NCI-H1417 treated with DMSO at 0.1 percent for 48 hours (cell line): Measurements from ENCODE around the gene PNPLA3.
"Not testable (repeated sequence)": the region's sequence is repeated elsewhere in the genome, so short reads cannot be mapped to it uniquely, and the experiment has no call there.

ENCODE experiments used
- DNase-seq: peaks from one replicate; lab custom pipeline; 2025; lab: John Stamatoyannopoulos, UW

The PNPLA3 gene

DNA sequence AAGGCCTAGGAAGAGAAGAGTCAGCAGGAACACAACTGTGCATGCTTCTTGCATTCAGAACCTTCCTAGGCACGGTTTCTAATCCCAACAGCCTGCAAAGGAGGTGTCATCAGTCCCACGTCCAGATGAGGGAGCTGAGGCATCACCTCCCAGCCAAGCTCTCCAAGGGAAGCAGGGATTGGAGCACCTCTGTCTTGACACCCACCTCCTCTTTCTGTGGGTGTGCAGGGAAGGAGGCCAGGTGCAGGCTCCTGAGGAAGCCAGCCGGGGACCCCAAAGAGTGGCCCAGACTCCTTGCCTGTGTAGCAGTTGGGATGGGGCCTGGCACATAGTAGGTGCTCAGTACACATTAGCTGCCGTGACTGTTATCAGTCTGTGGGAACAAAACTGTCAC lies 33.7 kb upstream of the PNPLA3 start:
- no peak for DNase-seq

GRCh38 chr22:43890901-43891331 lies 32.7 kb upstream of the PNPLA3 start:
- no peak for DNase-seq

DNA sequence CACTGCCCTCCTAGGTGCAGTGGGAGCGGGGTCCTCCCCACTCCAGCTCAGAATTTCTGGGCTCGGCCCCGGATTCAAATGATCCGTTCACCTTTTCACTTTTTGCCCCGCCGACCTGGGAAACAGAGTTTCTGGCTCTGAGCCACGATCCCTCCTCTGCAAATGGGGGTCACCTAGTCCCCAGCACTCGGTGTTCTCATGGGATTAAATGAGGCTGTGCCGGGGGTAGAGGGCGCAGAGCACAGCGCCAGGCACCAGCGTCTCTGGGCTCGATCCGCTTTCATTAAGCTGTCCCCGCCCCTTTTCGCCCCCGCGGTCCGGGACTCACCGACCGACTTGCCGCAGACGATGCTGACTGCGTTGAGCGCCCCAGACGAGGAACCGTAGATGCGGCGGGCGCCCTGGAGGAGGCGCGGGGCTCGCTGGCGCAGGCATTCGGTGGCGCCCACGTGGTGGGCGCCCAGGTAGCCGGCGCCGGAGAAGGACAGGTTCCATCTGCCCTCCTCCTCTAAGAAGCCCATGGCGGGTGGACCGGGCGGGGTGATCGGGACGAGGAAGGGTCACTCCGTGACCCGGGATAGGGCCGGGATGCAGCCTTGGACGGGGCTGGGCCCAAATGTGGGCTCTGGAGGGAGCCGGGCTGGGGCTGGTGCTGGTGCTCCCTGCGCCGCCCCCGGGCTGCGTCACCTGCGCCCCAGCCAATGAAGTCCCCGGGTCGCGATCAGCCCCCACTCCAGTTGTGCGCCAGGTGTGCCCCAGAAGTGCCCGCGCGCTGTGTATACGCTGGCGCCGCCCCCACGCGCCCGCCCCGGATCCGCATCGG lies 32.0 kb upstream of the PNPLA3 start, which contains the start of gene PNPLA5:
Gene PNPLA5, minus strand, starts transcription at position 654 of the 823 bp plus-strand sequence. Its CDS starts 133 bp downstream, at position 521.
- DNase-seq: no peak

- DNase-seq: no peak
Observed at GRCh38 chr22:43892183-43892894, 31.3 kb upstream of the PNPLA3 start.

DNA sequence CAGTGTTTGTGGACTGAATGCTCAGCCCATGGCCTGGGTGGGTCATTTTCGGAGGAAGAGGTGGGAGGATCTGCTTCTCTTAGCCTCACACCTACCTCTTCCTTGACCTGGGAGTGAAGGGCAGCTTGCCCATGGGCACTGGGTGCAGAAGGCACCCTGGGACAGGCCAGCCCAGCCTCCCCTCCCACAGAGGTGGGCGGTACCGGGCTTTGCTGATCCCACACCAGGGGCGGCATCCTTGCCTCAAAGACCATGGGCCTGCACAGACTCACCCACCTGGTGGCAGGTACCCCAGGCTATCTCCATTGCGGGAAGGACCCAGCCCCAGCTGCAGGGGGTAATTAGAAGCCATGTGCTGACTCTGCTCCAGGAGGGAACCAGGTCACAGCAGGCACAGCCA lies 30.3 kb upstream of the PNPLA3 start:
- no peak for DNase-seq

DNA sequence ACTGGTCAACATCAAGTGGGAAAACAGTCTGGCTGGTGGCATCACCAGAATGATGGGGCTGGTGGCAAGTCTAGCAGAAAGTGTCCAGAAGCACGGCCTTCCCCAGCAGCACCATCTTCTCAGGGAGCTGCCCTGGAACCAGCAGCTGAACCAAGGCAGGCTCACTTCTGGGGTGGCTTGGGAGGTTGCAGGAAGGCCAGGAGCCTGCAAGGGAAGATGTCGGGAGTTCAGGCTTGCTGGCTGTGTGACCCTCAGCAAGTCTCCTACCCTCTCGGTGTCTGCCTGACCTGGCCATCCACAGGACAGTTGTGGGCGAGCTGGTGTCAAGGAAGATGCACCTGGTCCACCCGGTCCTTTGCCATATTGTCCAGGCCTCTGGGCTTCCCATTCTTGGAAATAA lies 29.5 kb upstream of the PNPLA3 start:
- no peak for DNase-seq

DNA sequence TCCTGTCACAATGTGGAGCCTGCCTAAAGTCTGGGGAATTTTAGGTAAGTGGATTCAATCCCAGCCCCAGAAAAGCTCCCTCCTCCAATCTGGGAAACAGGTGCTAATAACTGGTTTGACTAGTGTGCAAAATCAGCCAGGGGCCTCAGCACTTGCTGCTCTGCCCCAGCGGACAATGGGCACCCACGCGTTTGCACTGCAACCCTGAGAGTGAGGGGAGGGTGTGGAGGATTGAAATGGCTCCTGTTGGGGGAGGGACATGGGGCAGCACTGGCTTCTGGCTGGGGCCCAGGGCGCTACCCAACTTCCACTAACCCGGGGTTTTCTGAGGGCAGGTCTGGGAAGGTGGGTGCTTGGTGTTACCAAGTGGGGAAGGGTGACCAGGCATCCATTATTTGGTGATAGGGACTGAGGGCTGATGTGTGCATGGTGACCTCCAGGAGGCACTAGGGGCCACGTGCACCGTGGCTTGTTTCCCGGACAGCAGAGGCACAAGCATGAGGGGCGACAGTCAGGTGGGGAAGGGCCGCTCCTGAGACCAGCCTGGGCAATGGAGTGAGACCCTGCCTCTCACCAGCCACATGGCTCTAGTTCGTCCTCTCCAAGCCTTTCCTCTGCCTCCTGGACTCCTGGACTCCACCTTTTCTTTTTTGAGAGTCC lies 27.5 kb upstream of the PNPLA3 start:
- DNase-seq: no peak

DNA sequence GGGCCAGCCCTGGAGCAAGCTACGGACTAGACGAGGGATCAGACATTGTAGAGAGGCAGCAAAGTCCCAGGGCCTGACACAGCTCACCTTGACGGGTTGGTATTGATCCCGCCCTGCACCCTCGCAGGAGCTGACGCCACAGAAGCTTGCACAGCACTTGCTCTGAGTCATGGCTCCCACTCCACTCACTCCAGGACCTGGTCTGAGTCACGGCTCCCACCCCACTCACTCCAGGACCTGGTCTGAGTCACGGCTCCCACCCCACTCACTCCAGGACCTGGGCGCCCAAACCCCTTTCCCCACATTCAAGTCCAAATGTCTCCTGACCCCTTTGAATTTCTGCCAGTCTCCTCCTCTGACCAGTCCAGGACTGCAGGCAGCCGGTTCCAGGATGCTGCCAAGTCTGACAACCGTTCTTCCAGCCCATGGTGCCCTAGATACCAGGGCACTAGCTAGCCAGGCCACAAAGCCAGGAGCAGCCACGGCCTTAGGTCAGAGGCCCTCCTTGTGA lies 25.8 kb upstream of the PNPLA3 start:
- DNase-seq: no peak

GRCh38 chr22:43900206-43900605 lies 23.4 kb upstream of the PNPLA3 start:
- DNase-seq: no peak

GRCh38 chr22:43901976-43902643 lies 21.5 kb upstream of the PNPLA3 start:
- no peak for DNase-seq

GRCh38 chr22:43903033-43903432 lies 20.6 kb upstream of the PNPLA3 start:
- not testable (repeated sequence) for DNase-seq

DNA sequence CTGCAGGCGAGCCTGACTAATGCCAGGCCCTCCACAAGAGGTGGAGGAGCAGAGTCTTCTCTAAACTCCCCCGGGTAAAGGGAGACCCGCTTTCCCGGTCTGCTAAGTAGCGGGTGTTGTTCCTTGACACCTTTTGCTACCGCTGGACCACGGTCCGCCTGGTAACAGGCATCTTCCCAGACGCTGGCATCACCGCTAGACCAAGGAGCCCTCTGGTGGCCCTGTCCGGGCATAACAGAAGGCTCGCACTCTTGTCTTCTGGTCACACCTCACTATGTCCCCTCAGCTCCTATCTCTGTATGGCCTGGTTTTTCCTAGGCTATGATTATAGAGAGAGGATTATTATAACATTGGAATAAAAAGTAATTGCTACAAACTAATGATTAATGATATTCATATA lies 19.2 kb upstream of the PNPLA3 start:
- not testable (repeated sequence) for DNase-seq

- no peak for DNase-seq
Observed at GRCh38 chr22:43905681-43906080, 17.9 kb upstream of the PNPLA3 start.

DNA sequence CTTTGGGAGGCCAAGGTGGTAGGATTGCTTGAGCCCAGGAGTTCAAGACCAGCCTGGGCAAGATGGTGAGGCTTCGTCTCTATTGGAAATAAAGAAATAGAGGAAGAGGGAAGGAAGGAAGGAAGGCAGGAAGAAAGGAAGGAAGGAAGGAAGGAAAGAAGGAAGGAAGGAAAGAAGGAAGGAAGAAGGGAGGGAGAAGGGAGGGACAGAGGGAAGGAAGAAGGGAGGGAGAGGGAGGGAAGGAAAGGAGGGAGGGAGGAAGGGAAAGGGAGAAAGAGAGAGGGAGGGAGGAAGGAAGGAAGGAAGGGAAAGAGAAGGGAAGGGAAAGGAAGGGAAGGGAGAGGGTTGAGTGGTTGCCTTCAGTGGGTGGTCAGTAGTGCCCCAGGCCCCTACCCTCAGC lies 13.9 kb upstream of the PNPLA3 start:
- no peak for DNase-seq

DNA sequence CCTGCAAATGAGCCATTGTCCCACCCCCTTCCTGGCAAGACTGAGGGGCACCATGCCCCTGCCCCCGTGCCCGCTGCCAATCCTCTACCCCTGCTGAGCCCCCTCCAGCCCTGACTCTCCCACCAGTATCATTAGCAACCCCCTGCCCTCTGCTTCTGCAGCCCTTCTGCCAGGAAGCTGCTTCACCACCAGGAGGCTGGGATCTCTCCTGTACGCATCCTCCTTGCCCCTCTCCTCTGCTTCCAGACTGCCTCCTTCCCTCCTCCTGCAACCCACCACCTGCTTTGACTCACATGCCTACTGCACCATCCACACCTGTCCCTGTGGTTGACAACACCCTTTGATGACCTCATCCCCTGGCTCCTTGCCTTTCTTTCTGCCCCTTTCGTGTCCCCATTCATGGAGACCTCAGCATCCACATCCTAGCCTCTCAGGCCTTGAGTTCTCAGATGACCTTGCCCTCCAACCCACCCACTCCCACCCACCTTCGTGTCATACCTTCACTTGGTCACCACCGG lies 13.4 kb upstream of the PNPLA3 start:
- DNase-seq: no peak

DNA sequence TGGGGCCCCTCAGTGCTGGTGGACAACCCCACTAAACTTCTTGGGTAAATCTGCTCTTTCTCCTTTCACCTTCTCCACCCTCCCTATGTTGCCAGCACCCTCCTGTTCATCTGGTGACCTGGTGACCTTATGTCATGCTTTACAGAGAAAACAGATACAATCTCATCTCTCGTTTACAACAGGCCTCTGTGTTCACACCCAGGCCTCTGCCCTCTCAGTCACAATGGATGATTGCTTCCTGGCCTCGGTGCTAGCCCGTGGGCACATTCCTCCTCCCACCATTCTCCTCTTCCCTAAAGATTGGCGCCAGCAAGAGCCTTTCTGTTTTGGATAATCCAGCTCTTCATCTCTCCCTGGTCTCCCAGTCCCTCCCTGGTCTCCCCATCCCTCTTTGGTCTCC lies 12.3 kb upstream of the PNPLA3 start:
- DNase-seq: no peak

GRCh38 chr22:43917521-43917920 lies 6.1 kb upstream of the PNPLA3 start:
- DNase-seq: no peak

- DNase-seq: no peak
Observed at GRCh38 chr22:43919106-43919973, 4.3 kb upstream of the PNPLA3 start.

DNA sequence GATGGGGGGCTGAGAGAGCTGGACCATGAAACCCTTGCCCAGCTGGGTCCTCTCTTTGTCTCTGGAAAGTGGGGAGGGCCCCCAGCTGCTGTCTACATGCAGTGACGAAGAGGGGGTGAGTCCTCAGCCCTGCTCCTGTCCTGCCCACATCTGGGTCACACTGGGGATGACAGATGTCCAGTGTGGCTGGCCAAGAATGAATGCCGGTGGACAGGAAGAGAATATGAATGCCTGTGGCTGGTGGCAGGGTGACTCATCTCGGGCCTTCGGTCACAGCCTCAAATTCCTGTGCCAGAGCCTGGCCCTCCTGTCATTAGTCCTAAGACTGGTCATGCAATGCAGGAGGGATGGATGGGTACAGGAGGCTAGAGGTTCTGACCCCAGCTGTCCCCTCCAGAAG lies 2.2 kb upstream of the PNPLA3 start:
- no peak for DNase-seq

DNA sequence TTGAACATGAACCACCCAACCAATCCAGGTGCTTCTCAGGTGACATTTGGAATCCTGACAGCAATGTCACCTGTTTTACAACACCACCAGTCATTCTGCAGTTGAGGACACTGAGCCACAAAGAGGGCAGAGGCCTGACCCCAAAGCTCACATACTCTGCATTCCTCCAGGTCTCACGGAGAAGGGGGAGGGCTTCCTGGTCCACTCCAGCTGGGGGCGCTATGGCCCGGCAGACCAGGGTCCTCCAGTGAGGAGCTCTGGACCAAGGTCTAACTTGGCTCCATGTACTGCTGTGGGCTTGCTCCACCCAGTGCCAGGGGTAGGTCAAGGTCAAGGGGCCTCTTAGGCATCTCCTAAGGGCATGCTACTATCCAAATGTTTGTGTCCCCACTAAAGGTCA lies 1.5 kb upstream of the PNPLA3 start:
- DNase-seq: no peak

- DNase-seq: no peak
Observed at GRCh38 chr22:43923191-43923590, 414 bp upstream of the PNPLA3 start.
